Left lung (tissue), 10 donors: ENCODE data around the gene GRIK2. TPM values are rescaled to one million over a fixed set of nuclear protein-coding genes. Genes with fewer than 3 reads are reported as not detected.
A peak's percentile ranks its signal among the peaks of the same experiment; 100 is the strongest.

ENCODE experiments used
- ATAC-seq: fragments of 200-7000 bp; cut with Tn5 transposase; one replicate; pipeline ENCODE4 v1.9.1; 2020; ENCODE audit warnings: moderate library complexity
- DNase-seq, 4 donors: peaks; one replicate each; pipeline ENCODE4 v3.0.0-alpha.2; 2013 to 2020
- H3K27ac ChIP-seq, 2 donors: fragments of 200-600 bp; sonication (generic) in 1 of 2; one replicate each; pipeline versions ENCODE4 v1.5.0 to v1.8.0; 2020 to 2021
- H3K27me3 ChIP-seq, 2 donors: fragments of 200-600 bp; sonication (generic) in 1 of 2; one replicate each; pipeline versions ENCODE4 v1.5.0 to v1.8.0; 2020 to 2021
- H3K36me3 ChIP-seq, 2 donors: fragments of 200-600 bp; sonication (generic) in 1 of 2; one replicate each; pipeline versions ENCODE4 v1.5.0 to v1.8.0; 2020 to 2021
- H3K4me1 ChIP-seq, 2 donors: fragments of 200-600 bp; one replicate each; pipeline ENCODE4 v1.8.0; 2021
- H3K4me3 ChIP-seq, 2 donors: fragments of 200-600 bp; sonication (generic) in 1 of 2; one replicate each; pipeline versions ENCODE4 v1.5.0 to v1.8.0; 2020 to 2021; ENCODE audit warnings: mild to moderate bottlenecking in 1 of 2
- H3K9me3 ChIP-seq, 2 donors: fragments of 200-600 bp; sonication (generic) in 1 of 2; one replicate each; pipeline versions ENCODE4 v1.5.0 to v1.8.0; 2020 to 2021
- CTCF ChIP-seq, 2 donors: fragments of 200-600 bp; sonication (generic) in 1 of 2; IDR thresholded peaks; one replicate each; pipeline versions ENCODE4 v1.5.0 to v1.8.0; 2021; ENCODE audit warnings: antibody characterized with exemption in 2 of 2
- intact Hi-C, 2 donors: fragments of 100-400 bp; cut with DNase I; formaldehyde crosslinking; loops; one replicate each; pipeline versions ENCODE4 v1.11.2 to v1.14.2; 2022
- polyA plus RNA-seq, 6 donors: library from polyadenylated mRNA; unstranded; fragments of 120-200 nt; gene quantifications; one replicate each; pipeline ENCODE4 v1.2.1, GENCODE V29; 2013; ENCODE audit not compliant: insufficient read length in 6 of 6
- total RNA-seq, 2 donors: library from RNA; stranded (reverse); fragmentation: NEBNext Ultra II Directional; extraction: Animal tissue kit (Norgen Biotek cat#: 25700); gene quantifications; one replicate each; pipeline ENCODE4 v1.2.1, GENCODE V29; 2021
- donor health status: DM: no; HTN: yes; CAD: no.
- donor health status: DM: no; HTN: no; CAD: no.

GRIK2 gene
- total and polyA plus RNA-seq, 8 donors, result 0.24 to 0.98 (median 0.67) TPM

- no peaks in the 10 kb centered on the region for H3K27me3 ChIP-seq
- DNase-seq (no peak), ATAC-seq (no peak)
- intact Hi-C loops, result no loop called here
- H3K27ac ChIP-seq, result no peak overlapping the region
- no peaks in the 10 kb centered on the region for H3K4me1 ChIP-seq
- H3K4me3 ChIP-seq, result no peak overlapping the region
- no peak for TF ChIP-seq CTCF (IDR thresholded peaks at IDR 0.05)
- H3K9me3 ChIP-seq, result no peaks in the 10 kb centered on the region
- no peaks in the 10 kb centered on the region for H3K36me3 ChIP-seq
Observed at GRCh38 chr6:102022281-102022680, 628.8 kb downstream of the GRIK2 start.

GRCh38 chr6:102022803-102023202, 629.3 kb downstream of the GRIK2 start:
- no peak for TF ChIP-seq CTCF (IDR thresholded peaks at IDR 0.05)
- Histone ChIP-seq H3K36me3 (no peaks in the 10 kb centered on the region), H3K9me3 (no peaks in the 10 kb centered on the region), H3K27me3 (no peaks in the 10 kb centered on the region), H3K4me1 (no peaks in the 10 kb centered on the region), H3K4me3 (no peak overlapping the region), H3K27ac (no peak overlapping the region)
- intact Hi-C loops, result no loop called here
- DNase-seq, result no peak
- ATAC-seq, result no peak

GRCh38 chr6:102023977-102024657, 630.6 kb downstream of the GRIK2 start:
- ATAC-seq, result peak; percentile 96
- Histone ChIP-seq H3K27ac (no peak overlapping the region), H3K36me3 (no peaks in the 10 kb centered on the region), H3K9me3 (no peaks in the 10 kb centered on the region), H3K4me1 (no peaks in the 10 kb centered on the region), H3K4me3 (no peak overlapping the region), H3K27me3 (no peaks in the 10 kb centered on the region)
- no peak for TF ChIP-seq CTCF (IDR thresholded peaks at IDR 0.05)
- intact Hi-C loops, result no loop called here
- peak in 2 of 4 donors; percentile 1 to 11 for DNase-seq

GRCh38 chr6:102026649-102027048, 633.1 kb downstream of the GRIK2 start:
- H3K4me3 ChIP-seq, result no peak overlapping the region
- H3K9me3 ChIP-seq, result no peaks in the 10 kb centered on the region
- H3K4me1 ChIP-seq, result no peaks in the 10 kb centered on the region
- TF ChIP-seq CTCF (IDR thresholded peaks at IDR 0.05), result no peak
- intact Hi-C loops, result no loop called here
- no peaks in the 10 kb centered on the region for H3K36me3 ChIP-seq
- DNase-seq (no peak), ATAC-seq (no peak)
- H3K27ac ChIP-seq, result no peak overlapping the region
- no peaks in the 10 kb centered on the region for H3K27me3 ChIP-seq

GRCh38 chr6:102028176-102028575, 634.7 kb downstream of the GRIK2 start:
- ATAC-seq (no peak), DNase-seq (no peak)
- intact Hi-C loops, result no loop called here
- no peaks in the 10 kb centered on the region for H3K9me3 ChIP-seq
- no peaks in the 10 kb centered on the region for H3K36me3 ChIP-seq
- H3K27ac ChIP-seq, result no peak overlapping the region
- H3K4me3 ChIP-seq, result no peak overlapping the region
- H3K4me1 ChIP-seq, result no peaks in the 10 kb centered on the region
- no peaks in the 10 kb centered on the region for H3K27me3 ChIP-seq
- TF ChIP-seq CTCF (IDR thresholded peaks at IDR 0.05), result no peak
